ENCODE measurements around the gene MAPK6.

GRCh38 chr15:52037889-52038505, 19.0 kb downstream of the MAPK6 start:
- no peak for TF ChIP-seq CTCF (conservative IDR thresholded peaks at IDR 0.05 in 1 of 2, IDR thresholded peaks at IDR 0.05 in 1 of 2; ENCODE audit: extremely low read depth in 1 of 2, insufficient read depth in 1 of 2, low read depth in 1 of 2, low read length in 2 of 2)
- TF ChIP-seq EZH2 (IDR thresholded peaks at IDR 0.05; ENCODE audit: borderline replicate concordance, low read length), result no peak

All from mammary epithelial cell (primary cell).